WTC11 (cell line): Measurements from ENCODE around the gene C4orf50. TPM values are rescaled to one million over a fixed set of nuclear protein-coding genes. Genes with fewer than 3 reads are reported as not detected.
A peak's percentile ranks its signal among the peaks of the same experiment; 100 is the strongest.

Experiments
- ATAC-seq: fragments of 200-7000 bp; cut with Tn5 transposase; 2 replicates; pipeline ENCODE4 v1.10.0; 2021; ENCODE audit warnings: mild to moderate bottlenecking, moderate library complexity
- CTCF ChIA-PET: fragments of 300-600 bp; sonication (Branson Sonifier 250); formaldehyde crosslinking; loops from one replicate; lab custom pipeline; 2021; ENCODE audit warnings: antibody characterized with exemption; lab: Charles Lee
- POLR2A ChIA-PET: fragments of 350-600 bp; sonication (Branson Sonifier 250); formaldehyde crosslinking; loops from one replicate; lab custom pipeline; 2021; ENCODE audit warnings: antibody characterized with exemption; lab: Charles Lee
- DNase-seq: peaks from one replicate; pipeline ENCODE4 v3.0.0; 2021; ENCODE audit warnings: low spot score
- H3K27ac Mint-ChIP-seq: 2 replicates; pipeline ENCODE4 v1.8.0; 2021; ENCODE audit warnings: mixed read lengths
- H3K27me3 Mint-ChIP-seq: 2 replicates; pipeline ENCODE4 v1.8.0; 2021; ENCODE audit warnings: low read depth, mild to moderate bottlenecking, moderate library complexity, mixed read lengths
- H3K36me3 Mint-ChIP-seq: 2 replicates; pipeline ENCODE4 v1.8.0; 2021; ENCODE audit warnings: mixed read lengths
- H3K4me1 Mint-ChIP-seq: 2 replicates; pipeline ENCODE4 v1.8.0; 2022; ENCODE audit warnings: mixed read lengths
- H3K4me3 Mint-ChIP-seq: 2 replicates; pipeline ENCODE4 v1.8.0; 2021; ENCODE audit warnings: mild to moderate bottlenecking, moderate library complexity, mixed read lengths
- H3K9me3 Mint-ChIP-seq: 2 replicates; pipeline ENCODE4 v1.8.0; 2021; ENCODE audit warnings: mixed read lengths
- ZNF416 ChIP-seq: fragments of 250-450 bp; sonication (Bioruptor Pico); IDR thresholded peaks from 2 replicates; pipeline ENCODE4 v1.9.0; 2021; ENCODE audit warnings: mild to moderate bottlenecking, inconsistent platforms
- microRNA-seq: library from miRNA; unstranded; fragments of <30 nt; microRNA quantifications from one replicate; pipeline ENCODE4 v1.2.0, GENCODE V29; 2022; ENCODE audit warnings: borderline number of aligned reads
- total RNA-seq: library from RNA; stranded (reverse); gene quantifications from 3 replicates; pipeline ENCODE4 v1.2.3, GENCODE V29; 2021
- TF ChIP-seq, protein P1 (sequence below): sonication (generic); formaldehyde crosslinking; IDR thresholded peaks from 2 replicates; pipeline ENCODE4 v1.8.1; 2022; ENCODE audit warnings: missing genetic modification reagents, borderline replicate concordance

C4orf50 gene
- total RNA-seq, 1 experiment from 2014 or later = 0.17 TPM

DNA sequence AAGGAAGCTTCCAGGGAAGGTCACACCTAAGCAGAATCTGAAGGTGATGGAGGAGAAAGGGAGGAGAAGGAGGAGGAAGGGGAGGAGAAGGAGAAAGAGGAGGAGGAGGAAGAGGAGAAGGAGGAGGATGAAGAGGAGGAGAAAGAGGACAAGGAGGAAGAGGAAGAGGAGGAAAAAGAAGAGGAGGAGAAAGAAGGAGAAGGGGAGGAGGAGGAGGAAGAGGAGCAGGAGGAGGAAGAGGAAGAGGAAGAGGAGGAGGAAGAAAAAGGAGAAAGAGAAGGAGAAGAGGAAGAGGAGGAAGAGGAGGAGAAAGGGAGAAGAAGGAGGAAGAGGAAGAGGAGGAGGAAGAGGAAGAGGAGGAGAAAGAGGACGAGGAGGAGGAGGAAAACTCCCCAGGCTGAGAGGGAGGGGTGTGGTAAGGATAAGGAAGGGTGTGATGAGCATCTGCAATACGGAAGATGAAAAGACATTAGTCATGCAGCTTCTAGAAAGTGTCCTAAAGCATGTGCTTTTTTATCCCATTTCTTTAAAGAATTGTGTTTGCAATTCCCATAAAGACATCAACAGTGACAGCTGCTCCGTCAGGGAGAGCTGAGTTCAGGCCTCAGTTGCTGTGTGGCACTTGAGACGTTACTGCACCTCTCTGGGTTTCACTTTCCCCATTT lies 166.5 kb downstream of the C4orf50 start:
- ATAC-seq = no peak
- no peak overlapping the region for H3K27ac Mint-ChIP-seq
- no peak for DNase-seq
- TF ChIP-seq ZNF416 (CRISPR knock-in tag) = no peak
- TF ChIP-seq, protein P1, sequence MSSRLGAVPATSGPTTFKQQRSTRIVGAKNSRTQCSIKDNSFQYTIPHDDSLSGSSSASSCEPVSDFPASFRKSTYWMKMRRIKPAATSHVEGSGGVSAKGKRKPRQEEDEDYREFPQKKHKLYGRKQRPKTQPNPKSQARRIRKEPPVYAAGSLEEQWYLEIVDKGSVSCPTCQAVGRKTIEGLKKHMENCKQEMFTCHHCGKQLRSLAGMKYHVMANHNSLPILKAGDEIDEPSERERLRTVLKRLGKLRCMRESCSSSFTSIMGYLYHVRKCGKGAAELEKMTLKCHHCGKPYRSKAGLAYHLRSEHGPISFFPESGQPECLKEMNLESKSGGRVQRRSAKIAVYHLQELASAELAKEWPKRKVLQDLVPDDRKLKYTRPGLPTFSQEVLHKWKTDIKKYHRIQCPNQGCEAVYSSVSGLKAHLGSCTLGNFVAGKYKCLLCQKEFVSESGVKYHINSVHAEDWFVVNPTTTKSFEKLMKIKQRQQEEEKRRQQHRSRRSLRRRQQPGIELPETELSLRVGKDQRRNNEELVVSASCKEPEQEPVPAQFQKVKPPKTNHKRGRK (CRISPR knock-in tag) = 0 out of 2 replicates have a peak, but pooled peaks have one; percentile 51
- H3K4me3 Mint-ChIP-seq = no peak overlapping the region
- H3K4me1 Mint-ChIP-seq = no peaks in the 10 kb centered on the region
- H3K27me3 Mint-ChIP-seq = no peaks in the 10 kb centered on the region
- peaks cover 59% of the 10 kb centered on the region for H3K36me3 Mint-ChIP-seq
- ChIA-PET POLR2A (no interaction called here), CTCF (no interaction called here)
- no peaks in the 10 kb centered on the region for H3K9me3 Mint-ChIP-seq

Small RNA genes lying within 50 kb of the gene (microRNA-seq; reads per million reads assigned to microRNA genes)
- not detected for gene MIR378D1

Other genes starting within 250 kb of the C4orf50 start
- 109 to 134 TPM (median 110 TPM) in 3 replicates for gene CRMP1, start 125.3 kb downstream of the C4orf50 start, total RNA-seq
- gene JAKMIP1, start 182.1 kb upstream of the C4orf50 start, total RNA-seq = 4.0 to 5.6 TPM (median 5.4 TPM) in 3 replicates